Subcutaneous adipose tissue (tissue), 4 donors: ENCODE results near the gene SLC47A1. TPM values are rescaled to one million over a fixed set of nuclear protein-coding genes. Genes with fewer than 3 reads are reported as not detected.

Source experiments
- CTCF ChIP-seq: fragments of 450-650 bp; IDR thresholded peaks from one replicate; pipeline ENCODE4 v1.5.1; 2016; ENCODE audit warnings: low read depth, mild to moderate bottlenecking, control low read depth, antibody characterized with exemption, moderate library complexity
- total RNA-seq, 4 donors: library from RNA; depleted of rRNA; stranded (reverse); fragments of >200 nt; gene quantifications; one replicate each; pipeline ENCODE4 v1.1.0, GENCODE V29; 2016

The SLC47A1 gene
- total RNA-seq, 4 donors from 2014 or later = 1.3 to 9.2 (median 3.8) TPM

GRCh38 chr17:19537111-19537510 is 3.5 kb downstream of the SLC47A1 start:
- TF ChIP-seq CTCF = no peak

DNA sequence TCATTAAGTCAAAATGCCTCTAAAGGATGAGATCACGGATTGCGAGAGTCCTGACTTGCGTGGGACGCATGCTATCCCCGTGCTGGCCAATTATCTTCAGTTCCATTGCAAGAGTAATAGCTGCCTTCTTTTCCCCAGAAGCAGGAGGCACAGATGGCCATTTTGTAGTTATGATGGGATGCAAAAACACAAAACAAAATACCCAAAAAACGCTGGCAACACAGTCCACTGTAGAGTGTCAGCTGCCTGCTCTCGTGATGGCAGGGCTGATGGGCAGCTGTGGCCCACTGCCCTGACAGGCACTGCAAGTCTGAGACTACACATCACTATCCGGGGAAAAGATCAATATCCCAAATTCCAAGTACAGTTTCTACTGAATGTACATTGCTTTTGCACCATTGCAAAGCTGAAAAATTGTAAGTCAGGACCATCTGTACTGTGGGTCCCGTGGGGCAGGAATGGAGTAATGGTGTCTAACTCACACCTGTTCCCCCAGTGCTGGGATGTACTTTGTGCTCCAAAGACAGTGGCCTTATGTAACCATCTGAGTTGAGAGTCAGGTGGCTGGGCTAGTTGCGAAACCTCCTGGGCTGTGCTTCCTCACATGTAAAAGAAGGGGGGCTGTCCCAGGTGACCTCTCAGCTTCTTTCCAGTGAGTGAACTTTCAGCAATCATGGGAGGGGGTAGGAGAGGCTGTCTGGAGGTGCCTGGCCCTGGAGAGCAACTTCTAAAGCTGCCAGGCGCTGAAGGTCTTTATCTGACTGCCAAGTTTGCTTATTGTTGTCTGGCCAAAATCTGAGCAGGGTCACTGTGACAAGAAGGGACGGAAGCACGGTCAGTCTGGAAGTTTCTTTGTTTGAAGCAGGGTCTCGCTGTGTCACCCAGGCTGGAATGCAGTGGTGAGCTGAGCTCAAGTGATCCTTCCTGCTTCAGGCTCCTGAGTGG is 4.7 kb downstream of the SLC47A1 start:
- no peak for TF ChIP-seq CTCF

DNA sequence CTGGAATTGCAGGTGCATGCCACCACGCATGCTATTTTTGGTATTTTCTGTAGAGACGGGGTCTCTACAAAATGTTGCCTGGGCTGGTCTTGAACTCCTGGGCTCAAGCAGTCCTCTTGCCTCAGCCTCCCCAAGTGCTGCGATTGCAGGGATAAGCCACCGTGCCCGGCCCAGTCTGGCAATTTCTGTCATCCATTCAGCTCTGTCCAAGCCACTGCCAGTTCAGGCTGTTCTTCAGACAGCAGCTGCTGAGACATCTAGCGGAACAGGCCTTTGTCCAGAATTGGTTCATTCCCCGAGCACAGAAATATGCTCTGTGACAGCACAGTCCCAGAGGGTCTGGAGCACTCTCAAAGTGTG is 5.4 kb downstream of the SLC47A1 start:
- TF ChIP-seq CTCF = no peak

DNA sequence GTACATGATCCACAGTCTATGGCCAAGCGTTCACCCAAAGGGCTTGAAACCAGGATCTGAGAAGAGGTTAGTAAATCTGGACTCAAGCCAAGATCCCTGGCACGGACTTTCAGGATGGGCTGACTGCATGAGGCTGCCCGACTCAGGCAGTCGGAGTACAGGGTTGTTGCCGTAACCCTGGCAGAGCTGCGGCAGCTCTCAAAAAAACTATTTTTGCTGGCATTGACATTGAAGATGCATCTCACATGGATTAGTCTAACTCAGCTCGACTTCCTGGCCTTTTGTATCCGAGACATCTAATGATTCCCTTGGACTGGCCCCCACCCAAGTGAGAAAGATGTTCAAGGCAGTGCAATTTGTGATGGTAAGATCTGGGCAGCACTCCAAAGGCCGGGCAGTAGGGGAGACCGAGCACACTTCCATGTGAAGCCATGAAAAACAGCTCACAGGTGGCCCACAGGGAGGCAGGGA is 6.2 kb downstream of the SLC47A1 start:
- TF ChIP-seq CTCF = no peak

GRCh38 chr17:19540706-19541370 is 7.2 kb downstream of the SLC47A1 start:
- TF ChIP-seq CTCF = no peak

- TF ChIP-seq CTCF = no peak
These were observed 7.8 kb downstream of the SLC47A1 start for GRCh38 chr17:19541445-19541844.

- no peak for TF ChIP-seq CTCF
These were observed 8.6 kb downstream of the SLC47A1 start for GRCh38 chr17:19542247-19542646.
